Measurements from ENCODE around the gene SPTBN4.

- TF ChIP-seq POLR2AphosphoS5 (IDR thresholded peaks at IDR 0.05) (no peak), EP300 (IDR thresholded peaks at IDR 0.05) (no peak)
Observed at GRCh38 chr19:40611900-40612698, 145.3 kb downstream of the SPTBN4 start.
